HepG2 (cell line): ENCODE measurements around the gene TOMM40L. TPM values are rescaled to one million over a fixed set of nuclear protein-coding genes. Genes with fewer than 3 reads are reported as not detected.
A peak's percentile ranks its signal among the peaks of the same experiment; 100 is the strongest.

Experiments used
- ATAC-seq: fragments of 200-7000 bp; cut with Tn5 transposase; 3 replicates; pipeline ENCODE4 v1.9.1; 2020; ENCODE audit warnings: mild to moderate bottlenecking, moderate library complexity
- BruUV-seq: library from RNA; stranded (reverse); fragments of 400-500 nt; replicated peaks from 2 replicates; lab custom pipeline; 2021; lab: Mats Ljungman, UMichigan
- CTCF ChIA-PET: fragments of 300-600 bp; formaldehyde crosslinking; extraction: SDS; loops from one replicate; lab custom pipeline; 2021; ENCODE audit warnings: low total read pairs, inconsistent platforms, low intra/inter-chr PET ratio; lab: Yijun Ruan, JAX
- POLR2A ChIA-PET: fragments of 350-600 bp; sonication (Branson Sonifier 250); formaldehyde crosslinking; loops from one replicate; lab custom pipeline; 2020; ENCODE audit warnings: antibody characterized with exemption, inconsistent platforms; lab: Yijun Ruan, JAX
- DNase-seq: peaks from one replicate; pipeline ENCODE4 v3.0.0-alpha.2; 2015; ENCODE audit warnings: low spot score
- FAIRE-seq: peaks from 3 replicates; lab custom pipeline; 2011; peaks lifted over from hg19 to GRCh38; lab: Jason Lieb, UNC
- H2AFZ ChIP-seq: one replicate; pipeline ENCODE4 v1.6.1; 2011; ENCODE audit warnings: low read length, inconsistent platforms
- H3K27ac ChIP-seq: fragments of 300-600 bp; 3 replicates; pipeline ENCODE4 v1.8.0; 2011; ENCODE audit warnings: mixed run types, mild to moderate bottlenecking, mixed read lengths, low read length, inconsistent platforms; ENCODE audit not compliant: insufficient read depth; ENCODE audit errors: extremely low read length
- H3K27me3 ChIP-seq, 2 experiments: fragments of 200-600 bp in 1 of 2; 2 replicates in 1 of 2; 3 replicates in 1 of 2; pipeline versions ENCODE4 v1.6.0 to v1.8.0; 2011; ENCODE audit warnings: low read length in 2 of 2, mild to moderate bottlenecking in 2 of 2, moderate library complexity in 2 of 2, inconsistent platforms in 1 of 2; ENCODE audit not compliant: insufficient read depth in 2 of 2, control insufficient read depth in 1 of 2
- H3K36me3 ChIP-seq, 2 experiments: fragments of 200-600 bp in 1 of 2; replicated peaks in 1 of 2; 2 replicates in 1 of 2; 3 replicates in 1 of 2; pipeline versions ENCODE4 v1.5.1 to v1.8.0; 2011; ENCODE audit warnings: low read length in 2 of 2, inconsistent platforms in 1 of 2; ENCODE audit not compliant: insufficient read depth in 2 of 2, control insufficient read depth in 1 of 2
- H3K4me1 ChIP-seq: 2 replicates; pipeline ENCODE4 v1.5.1; 2012; ENCODE audit warnings: low read length, inconsistent platforms; ENCODE audit not compliant: insufficient read depth
- H3K4me2 ChIP-seq: 2 replicates; pipeline ENCODE4 v1.6.0; 2011; ENCODE audit warnings: low read depth, low read length, inconsistent platforms
- H3K4me3 ChIP-seq, 3 experiments: fragments of 200-600 bp in 1 of 3; sonication (generic), shearing (Covaris generic) in 1 of 3; replicated peaks in 1 of 3; 2 replicates each; pipeline ENCODE4 v1.5.1; 2011 to 2016; ENCODE audit warnings: low read length in 3 of 3, inconsistent platforms in 2 of 3, low read depth in 2 of 3, mild to moderate bottlenecking in 2 of 3, control low read depth in 1 of 3, mixed read lengths in 1 of 3; ENCODE audit not compliant: insufficient read depth in 1 of 3
- H3K79me2 ChIP-seq: one replicate; pipeline ENCODE4 v1.6.1; 2011; ENCODE audit warnings: low read length, inconsistent platforms; ENCODE audit not compliant: insufficient read depth
- H3K9ac ChIP-seq: 2 replicates; pipeline ENCODE4 v1.6.0; 2011; ENCODE audit warnings: mild to moderate bottlenecking, low read depth, low read length, inconsistent platforms; ENCODE audit not compliant: insufficient read depth
- H3K9me3 ChIP-seq: 2 replicates; pipeline ENCODE4 v1.5.1; 2012; ENCODE audit warnings: mild to moderate bottlenecking, low read length
- H4K20me1 ChIP-seq: 2 replicates; pipeline ENCODE4 v1.6.0; 2011; ENCODE audit warnings: inconsistent platforms, mild to moderate bottlenecking, low read length, moderate library complexity; ENCODE audit not compliant: insufficient read depth
- CREB1 ChIP-seq, 2 experiments: fragments of 450-650 bp in 1 of 2; IDR thresholded peaks; 2 replicates each; pipeline ENCODE4 v1.6.1; 2016 to 2017; ENCODE audit warnings: control low read depth in 1 of 2, mild to moderate bottlenecking in 1 of 2, missing compliant biosample characterization in 1 of 2, missing genetic modification characterization in 1 of 2
- ELF3 ChIP-seq: IDR thresholded peaks from 2 replicates; pipeline ENCODE4 v1.6.1; 2016; ENCODE audit warnings: missing genetic modification reagents, missing compliant biosample characterization
- GATAD1 ChIP-seq: IDR thresholded peaks from 2 replicates; pipeline ENCODE4 v1.6.1; 2016; ENCODE audit warnings: missing genetic modification reagents, missing compliant biosample characterization
- GLMP ChIP-seq: sonication (generic); formaldehyde crosslinking; IDR thresholded peaks from 2 replicates; pipeline ENCODE4 v1.9.0; 2021; ENCODE audit warnings: missing genetic modification reagents, mild to moderate bottlenecking, borderline replicate concordance
- HNRNPK ChIP-seq: fragments of 200-400 bp; formaldehyde crosslinking; IDR thresholded peaks from 2 replicates; pipeline ENCODE4 v1.6.1; 2018; ENCODE audit warnings: low read length, low read depth, moderate library complexity, mild to moderate bottlenecking; ENCODE audit not compliant: poor library complexity, severe bottlenecking
- MYC ChIP-seq: sonication (generic); formaldehyde crosslinking; IDR thresholded peaks from 2 replicates; pipeline ENCODE4 v1.9.0; 2021; ENCODE audit warnings: missing genetic modification reagents, borderline replicate concordance
- YEATS4 ChIP-seq: sonication (generic); formaldehyde crosslinking; IDR thresholded peaks from 2 replicates; pipeline ENCODE4 v1.4.0; 2020; ENCODE audit warnings: missing genetic modification reagents, borderline replicate concordance
- ZKSCAN5 ChIP-seq: sonication (generic); formaldehyde crosslinking; IDR thresholded peaks from 2 replicates; pipeline ENCODE4 v1.5.1; 2020; ENCODE audit warnings: mild to moderate bottlenecking, missing genetic modification reagents
- ZNF263 ChIP-seq: sonication (generic); formaldehyde crosslinking; IDR thresholded peaks from 2 replicates; pipeline ENCODE4 v1.4.0; 2020; ENCODE audit warnings: missing genetic modification reagents
- ZNF451 ChIP-seq: sonication (generic); formaldehyde crosslinking; IDR thresholded peaks from 2 replicates; pipeline ENCODE4 v1.5.0; 2020; ENCODE audit warnings: mild to moderate bottlenecking, missing genetic modification reagents
- ZNF501 ChIP-seq: sonication (generic); formaldehyde crosslinking; IDR thresholded peaks from 2 replicates; pipeline ENCODE4 v1.5.1; 2020; ENCODE audit warnings: mild to moderate bottlenecking, moderate library complexity, missing genetic modification reagents
- ZNF605 ChIP-seq: sonication (generic); formaldehyde crosslinking; IDR thresholded peaks from 2 replicates; pipeline ENCODE4 v1.8.0; 2022; ENCODE audit warnings: mild to moderate bottlenecking, missing genetic modification reagents
- ZNF687 ChIP-seq: sonication (generic); formaldehyde crosslinking; IDR thresholded peaks from 2 replicates; pipeline ENCODE4 v1.5.1; 2020; ENCODE audit warnings: mild to moderate bottlenecking, missing genetic modification reagents, moderate library complexity
- ZNF704 ChIP-seq: sonication (generic); formaldehyde crosslinking; IDR thresholded peaks from 2 replicates; pipeline ENCODE4 v1.8.1; 2023; ENCODE audit warnings: mild to moderate bottlenecking, inconsistent platforms, moderate library complexity, missing genetic modification reagents, borderline replicate concordance
- WGBS: methylation state at CpG from one replicate; pipeline ENCODE4 v1.1.6; 2017; ENCODE audit warnings: low lambda C conversion rate; 5-methylcytosine and 5-hydroxymethylcytosine counted together
- in situ Hi-C: cut with HindIII; loops from 2 replicates; pipeline ENCODE4 v1.10.0; 2017; ENCODE audit warnings: low pct_unique_long_range_greater_than_20kb; ENCODE audit not compliant: extremely low pct_ligation_motif_present
- intact Hi-C: fragments of 100-400 bp; cut with micrococcal nuclease; formaldehyde crosslinking; loops from one replicate; pipeline ENCODE4 v1.10.0; 2022; ENCODE audit not compliant: unreplicated experiment
- polyA plus RNA-seq, 8 experiments: library from polyadenylated mRNA; depleted of rRNA in 3 of 8; stranded (reverse) in 7 of 8; unstranded in 1 of 8; fragments of >200 nt; fragmentation: Illumina TruSeq in 4 of 8; extraction: Trizol in 4 of 8; gene quantifications; 2 replicates each; pipeline versions ENCODE4 v1.2.1 to v1.2.3, GENCODE V29; 2011 to 2016; ENCODE audit warnings: low read depth in 4 of 8, missing spikeins in 1 of 8, mixed read lengths in 1 of 8; ENCODE audit not compliant: insufficient read depth in 1 of 8
- total RNA-seq, 5 experiments: library from RNA; depleted of rRNA; stranded (reverse); fragments of >200 nt; fragmentation: Illumina TruSeq; extraction: Trizol; gene quantifications; 2 replicates each; pipeline ENCODE4 v1.2.3, GENCODE V29; 2016; ENCODE audit warnings: low read depth in 1 of 5

Gene TOMM40L
- total and polyA plus RNA-seq, 2 of the 13 experiments (the other 11 are each of a cell fraction or from before 2014, with no cell fraction given) = 14.1 to 26.2 TPM

GRCh38 chr1:161227196-161227871, 1.5 kb downstream of the TOMM40L start:
- ATAC-seq (peak; percentile 12), FAIRE-seq (peak; percentile 64), DNase-seq (peak; percentile 69)
- Histone ChIP-seq H4K20me1 (peaks cover 6% of the 10 kb centered on the region), H3K9me3 (no peaks in the 10 kb centered on the region), H3K9ac (peak overlapping the region; percentile 74), H3K4me1 (peaks cover 53% of the 10 kb centered on the region), H3K27ac (peak overlapping the region; percentile 69), H3K36me3 (peaks cover 12 to 43% of the 10 kb centered on the region in 2 experiments), H3K4me2 (peak overlapping the region; percentile 92), H3K79me2 (peaks cover 26% of the 10 kb centered on the region), H3K4me3 (peak overlapping the region; percentile 81 to 82 (median 81)), H3K27me3 (no peaks in the 10 kb centered on the region; a peak in 1 of 5 replicates), H2AFZ (no peak overlapping the region)
- ChIA-PET CTCF (interaction anchor here (0.9 to 3.7 kb wide), 5 partner anchors 16 to 155 kb away, joined by 3 to 36 read pairs (median 4); partner anchors contain the start of gene CFAP126), POLR2A (interaction anchor here (1.5 to 12.5 kb wide), 7 partner anchors 9 to 162 kb away, joined by 4 to 357 read pairs (median 52); partner anchors contain the start of genes FCER1G, NDUFS2, NR1I3 and SDHC)
- 32% methylated on average over 11 of the region's 11 CpGs for WGBS
- intact Hi-C loops = loop anchor here (1.0 to 5.0 kb wide), 5 partner anchors 11 to 155 kb away; partner anchors contain the start of genes NR1I3 and SDHC
- in situ Hi-C loops = loop anchor here (5.0 to 10.0 kb wide), 2 partner anchors 65 to 157 kb away; no protein-coding TSS in a partner anchor
- BruUV-seq = no TSS peak
- no peak for TF ChIP-seq YEATS4
- TF ChIP-seq MYC (CRISPR knock-in tag) = peak; percentile 23; the same call in 1 of the 2 replicates
- TF ChIP-seq ELF3 (CRISPR knock-in tag) = peak; percentile 13; the same call in 1 of the 2 replicates
- peak; percentile 70; the same call in 1 of the 2 replicates for TF ChIP-seq ZNF605 (CRISPR knock-in tag)
- TF ChIP-seq GLMP (CRISPR knock-in tag) = no peak
- TF ChIP-seq ZNF263 (CRISPR knock-in tag) = peak; percentile 48; the same call in 1 of the 2 replicates
- TF ChIP-seq ZNF451 (CRISPR knock-in tag) = no peak
- TF ChIP-seq ZNF704 (CRISPR knock-in tag) = 0 out of 2 replicates have a peak, but pooled peaks have one; percentile 35
- peak; percentile 46 for TF ChIP-seq ZNF687 (CRISPR knock-in tag)
- TF ChIP-seq ZNF501 (CRISPR knock-in tag) = no peak; the same call in 1 of the 2 replicates
- TF ChIP-seq HNRNPK = no peak
- no peak; the same call in 1 of the 2 replicates for TF ChIP-seq GATAD1 (CRISPR knock-in tag)
- no peak for TF ChIP-seq CREB1 (IDR thresholded peaks at IDR 0.05)
- peak; percentile 50; the same call in 1 of the 2 replicates for TF ChIP-seq CREB1 (CRISPR knock-in tag; IDR thresholded peaks at IDR 0.05)
- no peak for TF ChIP-seq ZKSCAN5 (CRISPR knock-in tag)
